Measurements from ENCODE around the gene FAF1. TPM values are rescaled to one million over a fixed set of nuclear protein-coding genes. Genes with fewer than 3 reads are reported as not detected.

FAF1 gene
- polyA plus RNA-seq, 1 of the 3 experiments (the other 2 are of a cell fraction) = 8.7 TPM

DNA sequence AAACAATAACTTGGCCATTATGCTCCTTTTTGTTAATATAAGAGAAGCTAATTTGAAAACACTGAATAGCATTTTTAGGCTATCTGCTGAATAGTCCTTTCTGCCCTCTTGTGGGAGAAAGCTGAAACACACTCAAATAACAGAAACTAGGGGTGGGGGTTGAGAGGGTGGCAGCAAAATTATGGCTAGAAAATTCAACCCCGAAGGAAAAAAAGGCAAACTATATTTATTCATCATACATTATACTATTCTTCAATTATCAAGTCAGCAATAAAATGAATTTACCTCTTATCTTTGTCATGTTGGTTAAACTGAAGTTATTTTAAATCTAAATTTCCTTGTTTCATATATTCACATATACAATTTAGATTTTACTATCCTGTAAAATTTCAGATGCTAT, 255.9 kb downstream of the FAF1 start:
- Histone ChIP-seq H3K9ac (no peak overlapping the region), H4K20me1 (ENCODE audit: insufficient read depth) (no peaks in the 10 kb centered on the region), H3K9me3 (no peaks in the 10 kb centered on the region), H3K27me3 (ENCODE audit: insufficient read depth) (no peaks in the 10 kb centered on the region), H3K4me2 (no peak overlapping the region), H3K4me3 (ENCODE audit: low read depth in 2 of 2, low read length in 1 of 2) (no peak overlapping the region), H3K79me2 (ENCODE audit: insufficient read depth) (no peaks in the 10 kb centered on the region), H3K27ac (ENCODE audit: low read depth in 2 of 2, low read length in 1 of 2) (no peak overlapping the region), H3K36me3 (replicated peaks in 1 of 2; ENCODE audit: control insufficient read depth in 1 of 2, insufficient read depth in 2 of 2, low read length in 1 of 2) (no peaks in the 10 kb centered on the region), H3K9me2 (no peaks in the 10 kb centered on the region), H3K4me1 (ENCODE audit: control insufficient read depth in 1 of 2, insufficient read depth in 2 of 2, low read depth in 1 of 2, low read length in 1 of 2) (peaks cover 0 to 2% of the 10 kb centered on the region in 2 experiments; a peak in 1 of 4 replicates), H3F3A (replicated peaks; ENCODE audit: insufficient read depth) (peaks cover 4% of the 10 kb centered on the region), H2AFZ (ENCODE audit: low read depth) (no peak overlapping the region)
- DNase-seq = peak; percentile 64
- POLR2A ChIA-PET = no interaction called here
- TF ChIP-seq, protein P1, sequence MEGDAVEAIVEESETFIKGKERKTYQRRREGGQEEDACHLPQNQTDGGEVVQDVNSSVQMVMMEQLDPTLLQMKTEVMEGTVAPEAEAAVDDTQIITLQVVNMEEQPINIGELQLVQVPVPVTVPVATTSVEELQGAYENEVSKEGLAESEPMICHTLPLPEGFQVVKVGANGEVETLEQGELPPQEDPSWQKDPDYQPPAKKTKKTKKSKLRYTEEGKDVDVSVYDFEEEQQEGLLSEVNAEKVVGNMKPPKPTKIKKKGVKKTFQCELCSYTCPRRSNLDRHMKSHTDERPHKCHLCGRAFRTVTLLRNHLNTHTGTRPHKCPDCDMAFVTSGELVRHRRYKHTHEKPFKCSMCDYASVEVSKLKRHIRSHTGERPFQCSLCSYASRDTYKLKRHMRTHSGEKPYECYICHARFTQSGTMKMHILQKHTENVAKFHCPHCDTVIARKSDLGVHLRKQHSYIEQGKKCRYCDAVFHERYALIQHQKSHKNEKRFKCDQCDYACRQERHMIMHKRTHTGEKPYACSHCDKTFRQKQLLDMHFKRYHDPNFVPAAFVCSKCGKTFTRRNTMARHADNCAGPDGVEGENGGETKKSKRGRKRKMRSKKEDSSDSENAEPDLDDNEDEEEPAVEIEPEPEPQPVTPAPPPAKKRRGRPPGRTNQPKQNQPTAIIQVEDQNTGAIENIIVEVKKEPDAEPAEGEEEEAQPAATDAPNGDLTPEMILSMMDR (IDR thresholded peaks at IDR 0.05) = peak; percentile 87
- no peak for TF ChIP-seq NFIC (IDR thresholded peaks at IDR 0.05; ENCODE audit: borderline replicate concordance)
- TF ChIP-seq GABPA (IDR thresholded peaks at IDR 0.05; ENCODE audit: low read depth) = no peak
- TF ChIP-seq, protein P2, sequence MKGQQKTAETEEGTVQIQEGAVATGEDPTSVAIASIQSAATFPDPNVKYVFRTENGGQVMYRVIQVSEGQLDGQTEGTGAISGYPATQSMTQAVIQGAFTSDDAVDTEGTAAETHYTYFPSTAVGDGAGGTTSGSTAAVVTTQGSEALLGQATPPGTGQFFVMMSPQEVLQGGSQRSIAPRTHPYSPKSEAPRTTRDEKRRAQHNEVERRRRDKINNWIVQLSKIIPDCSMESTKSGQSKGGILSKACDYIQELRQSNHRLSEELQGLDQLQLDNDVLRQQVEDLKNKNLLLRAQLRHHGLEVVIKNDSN (IDR thresholded peaks at IDR 0.05; ENCODE audit: borderline replicate concordance, low read depth) = no peak
- no peak for TF ChIP-seq CHD2 (IDR thresholded peaks at IDR 0.05; ENCODE audit: low read length, partially characterized antibody)
- peak; percentile 77 for TF ChIP-seq SMC3 (IDR thresholded peaks at IDR 0.05; ENCODE audit: low read depth, low read length)
- peak; percentile 75 for TF ChIP-seq RAD21 (IDR thresholded peaks at IDR 0.05; ENCODE audit: low read length)
- WGBS (ENCODE audit: low lambda C conversion rate) = 8% methylated on average over 1 of the region's 1 CpG
- CTCF ChIA-PET = interaction anchor here (0.5 to 3.9 kb wide), 37 partner anchors 9 to 488 kb away, joined by 3 to 39 read pairs (median 4); no protein-coding TSS in a partner anchor

DNA sequence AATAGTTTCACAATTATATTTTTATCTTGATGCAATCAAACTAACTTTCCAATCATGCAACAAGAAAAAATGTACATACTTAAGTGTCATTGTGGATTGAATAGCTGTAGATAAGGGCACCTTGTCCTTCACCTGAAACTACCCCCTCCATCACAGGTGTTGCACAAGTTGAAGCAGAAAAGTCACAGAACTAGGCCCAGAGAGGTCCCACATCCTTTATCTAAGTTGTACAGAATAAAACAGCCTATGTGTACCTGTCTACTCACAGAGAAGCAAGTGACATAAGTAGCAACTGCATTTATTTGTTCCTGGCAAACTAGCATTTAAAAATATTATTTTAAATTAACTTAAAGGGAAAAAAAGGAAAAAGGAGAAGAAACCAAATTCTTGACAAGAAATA, 256.8 kb downstream of the FAF1 start:
- H3K27ac ChIP-seq (ENCODE audit: low read depth in 2 of 2, low read length in 1 of 2) = no peak overlapping the region

More for the DNA sequence above, 256.8 kb downstream of the FAF1 start:
- H3K4me2 ChIP-seq = no peak overlapping the region
- ChIA-PET POLR2A (no interaction called here), CTCF (interaction anchor here (1.0 to 3.9 kb wide), 18 partner anchors 12 to 338 kb away, joined by 3 to 39 read pairs (median 5); no protein-coding TSS in a partner anchor)
- peaks cover 0 to 2% of the 10 kb centered on the region in 2 experiments; a peak in 1 of 4 replicates for H3K4me1 ChIP-seq (ENCODE audit: control insufficient read depth in 1 of 2, insufficient read depth in 2 of 2, low read depth in 1 of 2, low read length in 1 of 2)
- no peaks in the 10 kb centered on the region for H3K9me2 ChIP-seq
- no peak for TF ChIP-seq EZH2phosphoT487 (IDR thresholded peaks at IDR 0.05; ENCODE audit: borderline replicate concordance, low read depth)
- TF ChIP-seq FOXJ3 (CRISPR knock-in tag; IDR thresholded peaks at IDR 0.05) = no peak
- TF ChIP-seq FOSL2 (IDR thresholded peaks at IDR 0.05; ENCODE audit: borderline replicate concordance, low read depth) = no peak
- TF ChIP-seq TEAD4 (IDR thresholded peaks at IDR 0.05; ENCODE audit: borderline replicate concordance, insufficient read depth) = no peak
- TF ChIP-seq NRF1 (IDR thresholded peaks at IDR 0.05; ENCODE audit: low read depth, low read length) = no peak
- TF ChIP-seq GABPA (IDR thresholded peaks at IDR 0.05; ENCODE audit: low read depth) = no peak
- TF ChIP-seq, protein P1 (IDR thresholded peaks at IDR 0.05) = no peak
- no peak for TF ChIP-seq FOXM1 (IDR thresholded peaks at IDR 0.05; ENCODE audit: low read depth)
- no peaks in the 10 kb centered on the region for H3K27me3 ChIP-seq (ENCODE audit: insufficient read depth)
- no peaks in the 10 kb centered on the region for H3K36me3 ChIP-seq (replicated peaks in 1 of 2; ENCODE audit: control insufficient read depth in 1 of 2, insufficient read depth in 2 of 2, low read length in 1 of 2)
- DNase-seq = no peak
- H3K79me2 ChIP-seq (ENCODE audit: insufficient read depth) = no peaks in the 10 kb centered on the region
- H3F3A ChIP-seq (replicated peaks; ENCODE audit: insufficient read depth) = peaks cover 4% of the 10 kb centered on the region
- H4K20me1 ChIP-seq (ENCODE audit: insufficient read depth) = no peaks in the 10 kb centered on the region
- no peak overlapping the region for H3K4me3 ChIP-seq (ENCODE audit: low read depth in 2 of 2, low read length in 1 of 2)
- H3K9ac ChIP-seq = no peak overlapping the region
- no peak overlapping the region for H2AFZ ChIP-seq (ENCODE audit: low read depth)
- H3K9me3 ChIP-seq = no peaks in the 10 kb centered on the region
